Omental fat pad (tissue), 4 donors: Measurements from ENCODE around the gene SCN8A. TPM values are rescaled to one million over a fixed set of nuclear protein-coding genes. Genes with fewer than 3 reads are reported as not detected.

Experiments used
- ATAC-seq: fragments of 150-250 bp; one replicate; pipeline ENCODE4 v1.9.1; 2016; ENCODE audit warnings: mild to moderate bottlenecking, moderate library complexity; ENCODE audit not compliant: low FRiP score
- DNase-seq: peaks from one replicate; pipeline ENCODE4 v3.0.0-alpha.2; 2019; ENCODE audit warnings: low spot score
- CTCF ChIP-seq, 3 donors: fragments of 450-650 bp; IDR thresholded peaks; one replicate each; pipeline ENCODE4 v1.5.1; 2016 to 2017; ENCODE audit warnings: antibody characterized with exemption in 3 of 3, mild to moderate bottlenecking in 3 of 3, moderate library complexity in 2 of 3
- total RNA-seq, 4 donors: library from RNA; depleted of rRNA; stranded (reverse); fragments of >200 nt; gene quantifications; one replicate each; pipeline ENCODE4 v1.1.0, GENCODE V29; 2016

Gene SCN8A
- total RNA-seq, 4 donors from 2014 or later: 0.50 to 1.4 (median 0.67) TPM

- ATAC-seq (no peak), DNase-seq (no peak)
- TF ChIP-seq CTCF (IDR thresholded peaks at IDR 0.05): no peak
These were observed 34.3 kb downstream of the SCN8A start for GRCh38 chr12:51625370-51625769.

GRCh38 chr12:51626115-51626514 lies 35.1 kb downstream of the SCN8A start:
- ATAC-seq: no peak
- no peak for TF ChIP-seq CTCF (IDR thresholded peaks at IDR 0.05)
- no peak for DNase-seq

GRCh38 chr12:51626629-51627028 lies 35.6 kb downstream of the SCN8A start:
- DNase-seq (no peak), ATAC-seq (no peak)
- TF ChIP-seq CTCF (IDR thresholded peaks at IDR 0.05): no peak

GRCh38 chr12:51630256-51630880 lies 39.3 kb downstream of the SCN8A start:
- ATAC-seq (no peak), DNase-seq (no peak)
- TF ChIP-seq CTCF (IDR thresholded peaks at IDR 0.05): no peak

- no peak for TF ChIP-seq CTCF (IDR thresholded peaks at IDR 0.05)
- DNase-seq: no peak
- no peak for ATAC-seq
These were observed 40.0 kb downstream of the SCN8A start for GRCh38 chr12:51630986-51631385.

- DNase-seq (no peak), ATAC-seq (no peak)
- no peak for TF ChIP-seq CTCF (IDR thresholded peaks at IDR 0.05)
These were observed 40.6 kb downstream of the SCN8A start for GRCh38 chr12:51631591-51631990.

GRCh38 chr12:51632623-51633022 lies 41.6 kb downstream of the SCN8A start:
- TF ChIP-seq CTCF (IDR thresholded peaks at IDR 0.05): no peak
- DNase-seq: no peak
- no peak for ATAC-seq
